Eye (tissue), 1 donor: Measurements from ENCODE around the gene ZNF620.
"Not testable (repeated sequence)": the region's sequence is repeated elsewhere in the genome, so short reads cannot be mapped to it uniquely, and the experiment has no call there.

Source experiments
- DNase-seq: peaks from one replicate; pipeline ENCODE4 v3.0.0-alpha.2; 2015

ZNF620 gene

DNA sequence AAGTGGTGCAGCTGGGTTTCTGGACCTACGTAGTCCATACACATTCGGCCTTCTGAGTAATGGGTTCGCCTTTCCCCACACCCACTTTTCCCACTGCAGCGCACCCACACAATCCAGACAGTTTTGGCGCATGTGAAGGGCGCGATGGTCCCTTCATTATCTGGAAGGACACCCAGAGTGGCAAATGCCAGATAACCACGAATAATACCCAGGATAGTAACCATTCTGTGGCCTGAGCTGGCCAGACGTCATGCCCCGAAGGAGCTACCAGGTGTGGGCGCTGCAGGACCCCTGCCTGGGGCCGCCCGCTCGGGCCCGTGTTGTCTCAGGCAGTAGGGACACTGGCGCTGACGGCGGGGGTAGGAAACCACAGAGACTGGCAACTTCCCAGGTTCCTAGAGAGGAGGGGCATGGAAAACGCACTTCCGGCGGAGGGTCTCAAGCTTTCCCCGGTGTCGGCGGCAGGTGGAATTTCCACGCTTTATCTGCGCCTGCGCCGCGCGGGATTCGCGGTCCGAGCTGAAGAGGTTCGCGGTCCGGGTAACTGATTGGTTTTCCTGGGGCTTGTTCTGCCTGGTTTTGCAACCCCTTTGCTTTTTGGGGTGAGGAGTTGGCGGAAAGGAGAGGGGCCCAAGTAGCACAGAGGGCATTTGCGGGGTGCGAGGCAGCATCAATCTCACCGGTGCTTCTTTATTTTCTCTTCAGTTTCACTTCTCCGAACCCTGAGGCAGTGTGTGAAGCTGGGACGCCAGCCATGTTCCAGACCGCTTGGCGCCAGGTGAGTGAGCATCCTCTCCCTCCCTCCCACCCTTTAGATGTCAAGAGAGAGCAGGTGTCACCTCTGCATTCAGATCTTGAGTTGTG lies at the start of gene ZNF620:
Gene ZNF620, plus strand, starts transcription at position 441 of the 864 bp plus-strand sequence. Its CDS starts 314 bp downstream, at position 755.
- peak; percentile 96 for DNase-seq

DNA sequence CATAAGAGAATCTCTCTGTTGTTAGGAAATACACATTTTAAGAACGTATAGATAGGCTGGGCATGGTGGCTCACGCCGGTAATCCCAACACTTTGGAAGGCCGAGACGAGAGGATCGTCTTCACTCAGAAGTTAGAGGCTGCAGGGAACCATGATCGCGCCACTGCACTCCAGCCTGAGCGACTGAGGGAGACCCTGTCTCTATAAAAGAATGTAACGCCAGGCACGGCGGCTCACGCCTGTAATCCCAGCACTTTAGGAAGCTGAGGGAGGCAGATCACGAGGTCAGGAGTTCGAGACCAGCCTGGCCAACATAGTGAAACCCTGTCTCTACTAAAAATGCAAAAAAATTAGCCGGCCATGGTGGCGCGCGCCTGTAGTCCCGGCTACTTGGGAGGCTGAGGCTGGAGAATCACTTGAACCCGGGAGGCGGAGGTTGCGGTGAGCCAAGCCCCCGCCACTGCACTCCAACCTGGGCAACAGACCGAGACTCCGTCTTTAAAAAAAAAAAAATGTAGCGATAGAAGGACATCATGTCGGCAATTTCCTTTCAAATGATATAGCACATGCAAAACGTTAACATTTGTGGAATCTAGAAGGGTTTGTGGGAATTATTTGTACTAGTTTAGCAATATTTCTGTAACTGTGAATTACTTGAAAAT lies 49.4 kb upstream of the ZNF620 start:
- DNase-seq: no peak

DNA sequence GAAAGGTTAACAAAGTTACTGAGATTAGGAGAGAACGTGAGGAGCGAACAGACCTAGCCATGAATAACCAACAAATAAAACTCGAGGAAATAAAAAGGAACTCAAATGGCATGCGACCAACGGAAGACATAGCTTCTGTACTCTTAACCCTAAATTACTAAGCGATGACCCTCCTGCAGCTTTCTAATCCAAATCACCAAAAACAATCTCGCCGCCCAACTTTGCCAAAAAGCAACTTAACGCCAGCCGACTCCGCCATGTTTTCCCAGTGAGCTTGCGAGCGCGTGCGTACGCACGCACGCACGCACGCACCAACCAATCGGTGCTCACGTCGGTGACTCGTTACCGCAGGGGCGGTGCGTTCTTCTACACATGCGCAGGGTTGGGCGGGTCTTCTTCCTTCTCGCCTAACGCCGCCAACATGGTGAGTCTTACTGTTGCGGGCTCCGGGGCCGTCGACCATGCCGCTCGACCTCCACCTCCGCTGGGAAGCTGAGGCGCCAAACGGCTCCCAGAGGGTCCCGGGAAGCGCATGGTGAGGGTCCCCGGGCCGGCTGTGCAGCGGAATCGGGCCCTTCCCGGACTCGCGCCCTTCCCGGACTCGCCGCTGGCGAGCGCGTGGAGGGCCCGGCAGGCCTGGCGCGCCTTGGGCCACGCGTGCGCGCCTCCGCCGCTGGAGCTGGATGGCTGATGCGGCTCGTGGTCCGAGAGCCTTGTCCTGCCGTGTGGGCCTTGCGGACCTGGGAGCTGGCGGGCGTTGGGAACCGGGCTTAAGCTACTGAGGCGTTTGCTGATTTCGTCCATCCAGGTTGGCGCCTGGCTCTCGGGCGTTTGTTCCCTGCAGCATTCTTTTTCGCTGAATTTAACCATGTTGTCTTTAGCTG lies 48.7 kb upstream of the ZNF620 start, which contains the start of gene RPL14:
Gene RPL14, plus strand, starts transcription at position 400 of the 884 bp plus-strand sequence. Its CDS starts 133 bp downstream, at position 533.
- peak; percentile 98 for DNase-seq

DNA sequence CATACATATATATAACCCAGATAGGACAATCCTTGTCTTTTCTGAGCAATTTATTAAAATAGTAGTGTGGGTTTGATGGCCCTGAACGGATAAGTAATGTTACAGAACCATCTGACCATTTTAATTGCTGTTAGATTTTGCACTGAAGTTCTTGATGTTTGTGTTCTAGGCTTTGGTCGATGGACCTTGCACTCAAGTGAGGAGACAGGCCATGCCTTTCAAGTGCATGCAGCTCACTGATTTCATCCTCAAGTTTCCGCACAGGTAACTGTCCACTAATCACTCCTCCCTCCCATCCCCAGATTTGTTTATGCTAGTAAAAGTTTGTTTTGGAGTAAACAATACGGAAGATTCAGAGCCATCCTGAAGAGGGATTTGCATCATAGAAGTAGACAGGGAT lies 47.4 kb upstream of the ZNF620 start:
- no peak for DNase-seq

DNA sequence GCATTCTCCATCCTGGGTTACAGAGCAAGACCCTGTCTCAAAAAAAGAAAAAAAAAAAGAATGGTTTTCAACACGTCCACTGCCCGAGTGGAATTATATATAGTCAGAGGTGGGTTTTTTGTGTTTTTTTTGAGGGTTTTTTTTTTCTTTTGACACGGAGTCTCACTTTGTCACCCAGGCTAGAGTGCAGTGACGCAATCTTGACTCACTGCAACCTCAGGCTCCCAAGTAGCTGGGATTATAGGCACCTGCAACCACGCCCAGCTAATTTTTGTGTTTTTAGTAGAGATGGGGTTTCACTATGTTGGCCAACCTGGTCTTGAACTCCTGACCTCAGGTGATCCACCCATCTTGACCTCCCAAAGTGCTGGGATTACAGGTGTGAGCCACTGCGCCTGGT lies 45.4 kb upstream of the ZNF620 start:
- not testable (repeated sequence) for DNase-seq

DNA sequence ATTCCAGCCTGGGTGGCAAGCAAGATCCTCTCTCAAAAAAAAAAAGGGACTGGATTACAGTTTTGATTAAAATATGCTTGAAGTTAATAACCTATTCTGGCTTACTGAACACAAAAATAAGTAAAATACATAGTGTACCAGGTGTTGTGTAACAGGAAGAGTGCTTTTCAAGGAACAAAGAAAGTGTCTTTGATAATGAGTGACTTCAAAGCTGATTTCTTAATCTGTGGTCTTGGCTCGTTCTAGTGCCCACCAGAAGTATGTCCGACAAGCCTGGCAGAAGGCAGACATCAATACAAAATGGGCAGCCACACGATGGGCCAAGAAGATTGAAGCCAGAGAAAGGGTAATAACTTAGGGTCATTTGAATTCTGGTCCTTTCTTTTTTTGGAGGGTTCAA lies 44.7 kb upstream of the ZNF620 start:
- DNase-seq: no peak

DNA sequence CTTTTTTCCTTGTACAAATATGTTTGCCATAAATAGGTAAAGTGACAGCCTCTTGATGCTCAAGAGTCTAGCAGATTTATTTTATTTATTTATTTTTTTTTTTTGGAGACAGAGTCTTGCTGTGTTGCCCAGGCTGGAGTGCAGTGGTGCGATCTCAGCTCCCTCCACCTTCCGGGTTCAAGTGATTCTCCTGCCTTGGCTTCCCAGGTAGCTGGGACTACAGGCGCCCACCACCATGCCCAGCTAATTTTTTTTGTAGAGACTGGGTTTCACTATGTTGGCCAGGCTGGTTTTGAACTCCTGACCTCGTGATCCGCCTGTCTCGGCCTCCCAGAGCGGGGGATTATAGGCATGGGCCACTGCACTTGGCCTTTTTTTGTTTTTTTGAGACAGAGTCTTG lies 43.0 kb upstream of the ZNF620 start:
- DNase-seq: not testable (repeated sequence)

DNA sequence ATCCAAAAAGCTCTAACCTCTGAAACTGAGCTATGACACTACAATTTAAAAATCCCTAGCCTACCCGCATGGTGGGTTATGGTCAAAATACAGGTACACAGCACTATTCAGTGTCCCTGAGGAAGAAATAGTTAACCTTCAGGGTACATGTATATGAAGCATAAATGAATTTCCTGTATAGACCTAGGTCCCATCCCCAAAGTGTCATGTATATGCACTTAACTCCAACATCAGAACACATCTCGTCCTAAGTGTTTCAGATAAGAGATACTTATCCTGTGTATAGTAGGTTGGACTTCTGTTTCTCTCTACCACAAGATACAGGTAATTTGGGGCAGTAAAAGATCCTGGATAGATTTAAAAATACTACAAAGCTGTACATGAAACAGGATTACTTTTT lies 42.3 kb upstream of the ZNF620 start:
- DNase-seq: no peak

DNA sequence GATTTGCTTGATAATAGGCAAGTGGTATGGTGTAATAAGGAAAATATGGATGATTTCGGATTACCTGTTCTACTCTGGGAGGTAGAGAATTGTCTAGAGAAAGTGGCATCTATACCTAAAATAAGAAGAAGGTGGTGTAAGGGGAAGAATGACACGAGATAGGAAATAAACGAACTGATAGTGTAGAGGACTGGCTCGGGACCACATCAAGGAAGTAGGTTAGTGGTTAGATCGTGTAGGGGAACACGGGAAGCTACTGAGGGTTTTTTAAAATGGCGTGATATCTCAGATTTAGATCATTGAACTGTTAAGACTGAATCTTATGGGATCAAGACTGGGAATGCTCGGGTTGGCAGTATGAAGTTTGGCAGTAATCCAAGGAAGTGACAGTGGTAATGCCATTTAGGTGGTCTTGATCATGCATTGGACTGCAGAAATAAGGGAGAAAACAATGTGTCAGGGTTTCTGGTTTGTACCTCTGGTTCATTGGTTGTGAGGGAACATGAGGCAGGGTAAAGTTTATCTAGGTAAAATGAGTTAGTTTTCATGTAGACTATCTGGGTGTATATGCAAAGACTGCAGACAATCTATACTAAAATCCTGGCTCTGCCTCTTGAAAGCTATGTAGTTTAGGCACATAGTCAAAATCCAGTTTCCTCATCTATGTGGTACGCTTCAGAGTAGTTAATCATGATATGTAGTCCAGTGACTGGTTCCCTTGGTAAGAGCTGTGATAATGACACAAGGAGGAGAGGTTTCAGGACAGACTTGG lies 41.3 kb upstream of the ZNF620 start:
- no peak for DNase-seq

DNA sequence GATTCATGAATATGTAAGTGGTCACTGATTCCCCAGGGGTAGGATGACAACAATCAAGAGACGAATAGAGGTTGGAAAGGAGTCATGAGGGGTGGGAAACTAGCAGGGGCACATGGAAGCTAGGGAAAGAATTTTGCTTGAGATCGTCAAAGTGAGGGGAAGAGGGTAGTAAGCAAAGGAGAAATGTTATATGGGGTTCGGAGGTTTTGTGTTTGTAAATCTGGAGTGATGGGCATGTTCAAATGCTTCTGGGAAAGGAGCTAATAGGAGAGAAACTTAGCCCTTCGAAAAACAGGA lies 40.8 kb upstream of the ZNF620 start:
- no peak for DNase-seq

DNA sequence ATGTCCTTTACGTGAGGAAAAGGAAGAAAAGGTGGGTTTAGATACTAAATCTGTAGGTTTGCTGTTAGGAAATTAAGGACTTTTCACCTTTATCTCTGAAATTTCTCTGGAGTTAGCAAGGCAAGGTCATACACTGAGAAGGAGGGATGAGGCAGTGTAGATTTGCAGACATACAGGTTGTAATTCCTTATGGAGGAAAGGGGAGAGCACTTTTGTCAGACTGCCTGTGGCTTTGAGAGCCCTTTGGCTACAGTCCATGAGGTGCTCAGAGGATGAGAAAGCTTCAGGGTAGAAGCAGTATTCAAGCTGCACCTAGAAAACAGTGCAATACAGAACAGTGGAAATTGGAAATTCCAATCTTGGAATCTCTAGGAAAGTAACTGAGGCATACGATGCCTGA lies 40.4 kb upstream of the ZNF620 start:
- no peak for DNase-seq

DNA sequence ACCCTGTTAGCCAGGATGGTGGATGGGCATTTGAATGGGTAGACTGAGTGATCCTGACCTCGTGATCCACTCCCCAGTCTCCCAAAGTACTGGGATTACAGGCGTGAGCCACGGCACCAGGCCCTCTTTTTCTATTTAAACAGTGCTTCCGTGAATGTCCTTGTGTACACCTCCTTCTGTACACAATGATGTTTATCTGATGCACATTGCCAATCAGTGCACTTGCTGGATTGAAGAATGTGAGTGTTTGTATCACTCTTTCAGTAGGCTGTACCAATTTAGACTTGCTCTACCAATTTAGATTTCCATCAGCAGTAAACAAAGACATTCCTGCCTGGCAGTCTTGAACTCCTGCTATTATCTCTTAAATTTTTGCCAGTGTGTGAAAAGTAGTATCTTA lies 37.8 kb upstream of the ZNF620 start:
- DNase-seq: no peak

DNA sequence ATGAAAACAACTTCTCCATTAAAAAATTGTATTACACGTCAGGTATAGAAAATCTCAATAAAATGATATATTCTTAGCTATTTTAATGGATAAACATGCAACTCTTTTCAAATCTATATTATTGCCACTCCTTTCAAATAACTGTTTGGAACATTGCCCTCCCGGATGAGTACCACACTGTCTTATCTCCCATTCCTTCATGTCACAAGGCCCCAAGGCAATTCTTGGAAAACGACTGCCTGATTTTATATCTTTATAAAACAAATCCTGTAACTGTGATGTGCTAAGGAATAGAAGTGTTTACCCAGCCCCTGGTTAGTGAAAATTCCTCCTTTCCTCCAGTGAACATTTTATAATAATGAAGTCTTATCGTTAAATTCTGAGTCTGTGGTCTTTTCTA lies 35.1 kb upstream of the ZNF620 start:
- no peak for DNase-seq

DNA sequence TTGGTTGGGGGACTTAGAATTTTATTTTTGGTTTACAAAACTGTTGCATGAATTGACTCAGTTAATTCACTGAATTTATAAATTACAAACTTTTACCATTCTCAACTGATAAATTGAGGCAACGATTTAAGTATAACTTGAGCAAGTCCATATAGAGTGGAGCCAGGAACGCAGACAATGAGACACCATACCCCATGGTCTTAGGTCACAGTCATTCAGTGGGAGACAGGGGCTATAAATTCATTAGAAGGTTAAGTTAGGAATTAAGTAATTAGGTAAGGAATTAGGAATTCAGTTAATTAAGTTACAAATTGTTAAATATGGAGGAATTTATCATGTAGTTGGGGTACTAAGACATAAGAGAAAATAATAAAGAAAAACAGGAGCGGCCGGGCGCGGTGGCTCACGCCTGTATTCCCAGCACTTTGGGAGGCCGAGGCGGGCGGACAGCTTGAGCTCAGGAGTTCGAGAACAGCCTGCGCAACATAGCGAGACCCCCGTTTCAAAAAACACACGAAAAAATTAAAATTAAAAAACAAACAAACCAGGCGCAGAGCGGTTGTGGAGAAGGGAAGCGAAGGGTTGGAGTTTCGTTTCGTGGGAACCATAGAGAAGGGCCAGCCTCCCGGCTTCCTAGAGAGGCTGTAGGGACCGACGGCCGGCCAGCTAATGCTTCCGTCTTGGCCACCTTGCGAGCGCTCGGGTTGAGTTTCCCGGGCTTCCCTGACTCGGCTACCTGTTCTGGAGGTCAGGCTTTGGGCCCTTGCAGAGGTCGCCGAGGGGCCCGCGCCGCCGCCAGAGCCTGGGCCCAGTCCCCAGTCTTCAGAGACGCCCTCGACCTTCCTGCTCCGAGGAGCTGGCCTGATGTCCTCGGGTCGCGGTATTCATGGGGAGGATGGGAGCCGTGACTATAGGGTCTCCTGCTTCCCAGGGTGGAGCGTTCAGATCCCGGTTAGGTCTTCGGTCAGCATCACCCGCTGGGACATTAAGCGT lies 29.1 kb upstream of the ZNF620 start, which contains the start of gene ZNF619:
Gene ZNF619, plus strand, starts transcription at position 645 of the 993 bp plus-strand sequence. CDS start 858 bp downstream, outside the sequence.
- peak; percentile 90 for DNase-seq

DNA sequence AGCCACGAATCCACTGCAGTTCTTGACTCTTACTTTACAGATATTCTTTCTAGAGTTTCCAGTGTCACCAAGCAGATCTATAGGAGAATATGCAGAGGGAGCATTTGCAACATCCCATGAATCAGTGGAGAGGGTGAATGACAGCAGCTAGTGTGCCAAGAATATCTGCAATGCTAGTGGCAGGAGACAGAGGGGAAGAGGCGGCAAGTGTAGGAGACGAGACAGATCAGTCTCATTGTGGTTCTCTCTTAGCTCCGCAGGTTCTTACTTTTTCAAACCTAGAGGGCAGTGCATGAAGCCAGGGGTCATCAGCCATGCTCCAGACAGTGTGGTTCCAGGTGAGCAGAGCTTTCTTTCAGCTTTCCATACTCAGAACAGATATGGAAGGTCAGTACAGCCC lies 28.2 kb upstream of the ZNF620 start:
- no peak for DNase-seq

DNA sequence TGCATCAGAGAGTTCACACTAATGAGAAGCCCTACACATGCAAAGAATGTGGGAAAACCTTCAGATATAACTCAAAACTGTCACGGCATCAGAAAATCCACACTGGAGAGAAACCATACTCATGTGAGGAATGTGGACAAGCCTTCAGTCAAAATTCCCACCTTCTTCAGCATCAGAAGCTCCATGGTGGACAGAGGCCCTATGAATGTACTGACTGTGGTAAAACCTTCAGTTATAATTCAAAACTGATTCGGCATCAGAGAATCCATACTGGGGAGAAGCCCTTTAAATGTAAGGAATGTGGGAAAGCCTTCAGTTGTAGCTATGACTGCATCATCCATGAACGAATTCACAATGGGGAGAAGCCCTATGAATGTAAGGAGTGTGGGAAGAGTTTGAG lies 18.7 kb upstream of the ZNF620 start:
- no peak for DNase-seq

DNA sequence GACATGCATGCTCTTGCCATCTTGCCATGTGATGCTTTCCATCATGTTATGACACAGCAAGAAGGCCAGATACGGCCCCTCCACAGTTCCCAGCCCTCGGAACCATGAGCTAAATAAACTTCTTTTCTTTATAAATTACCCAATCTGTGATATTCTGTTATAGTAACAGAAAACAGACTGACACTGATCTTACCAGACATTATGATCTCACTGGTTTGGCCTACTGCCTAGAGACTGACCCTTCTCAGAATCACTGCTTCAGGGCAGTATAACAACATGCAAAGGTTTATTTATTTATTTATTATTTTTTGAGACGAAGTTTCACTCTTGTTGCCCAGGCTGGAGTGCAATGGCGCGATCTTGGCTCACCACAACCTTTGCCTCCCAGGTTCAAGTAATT lies 14.9 kb upstream of the ZNF620 start:
- DNase-seq: no peak

DNA sequence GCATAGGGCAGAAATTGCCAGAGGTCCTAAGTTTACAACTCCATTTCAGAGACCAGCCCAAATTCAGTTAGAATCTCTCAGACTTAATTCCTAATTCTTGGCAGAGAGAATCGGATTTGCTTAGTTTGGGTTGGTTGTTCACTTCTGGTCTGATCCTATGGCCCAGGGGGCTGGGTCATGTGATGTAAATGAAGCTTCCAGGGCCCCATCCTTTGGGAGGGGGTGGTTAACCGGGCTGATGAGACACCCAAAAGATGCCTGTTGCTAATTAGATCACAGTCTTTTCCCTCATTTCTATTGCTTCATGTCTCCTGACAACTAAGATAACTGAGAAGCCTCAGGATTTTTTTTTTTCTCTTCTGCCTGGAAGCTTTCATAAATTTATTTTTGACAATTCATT lies 11.1 kb upstream of the ZNF620 start:
- no peak for DNase-seq

DNA sequence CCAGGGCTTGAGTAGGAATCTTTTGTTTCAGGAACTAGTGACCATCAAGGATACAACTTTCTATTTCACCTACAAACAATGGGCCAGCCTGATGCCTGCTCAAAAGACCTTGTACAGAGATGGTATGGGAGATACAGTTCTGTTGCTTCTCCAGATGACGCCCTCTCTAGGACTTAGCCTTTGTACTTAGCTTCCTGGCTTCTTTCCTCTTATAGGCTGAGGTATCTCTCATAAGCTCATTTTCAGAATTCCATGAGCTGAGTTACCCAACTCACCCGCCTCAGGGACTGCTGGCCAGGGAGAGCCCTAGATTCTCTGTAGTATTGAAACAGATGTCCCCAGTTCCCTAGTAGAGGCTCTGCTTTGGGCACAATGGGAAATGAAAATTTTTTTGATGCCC lies 8.6 kb upstream of the ZNF620 start:
- no peak for DNase-seq

DNA sequence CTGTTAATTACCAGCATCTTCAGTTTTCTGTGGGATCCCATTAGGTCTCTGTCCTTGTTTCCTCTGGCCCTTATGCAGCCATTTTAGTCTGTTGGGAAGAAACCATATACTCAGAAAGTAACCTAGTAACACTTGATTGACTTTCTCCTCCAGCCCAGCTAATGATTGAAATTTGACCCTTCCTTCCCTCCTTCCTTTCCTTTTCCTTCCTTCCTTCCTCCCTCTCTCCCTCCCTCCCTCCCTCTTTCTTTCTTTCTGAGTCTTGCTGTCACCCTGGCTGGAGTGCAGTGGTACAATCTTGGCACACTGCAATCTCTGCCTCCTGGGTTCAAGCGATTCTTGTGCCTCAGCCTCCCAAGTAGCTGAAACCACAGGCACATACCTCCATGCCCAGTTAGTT lies 5.9 kb upstream of the ZNF620 start:
- DNase-seq: no peak

DNA sequence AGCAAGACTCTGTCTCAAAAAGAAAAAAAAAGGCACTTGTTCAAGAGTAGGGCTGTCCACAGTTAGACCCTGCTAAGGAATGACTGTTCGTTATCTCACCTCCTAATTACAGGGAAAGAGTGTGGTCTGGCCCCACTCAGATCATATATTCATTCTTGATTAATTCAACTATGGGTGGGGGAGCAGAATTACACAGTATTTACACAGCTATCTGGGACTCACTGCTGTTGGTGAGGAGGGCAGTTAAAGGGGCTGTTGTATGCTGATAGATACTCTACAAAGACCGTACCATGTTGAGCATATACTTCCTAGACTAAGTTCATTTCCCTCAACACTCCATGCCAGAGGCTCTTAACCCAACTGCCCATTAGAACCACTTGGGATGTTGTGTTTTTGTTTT lies 3.8 kb upstream of the ZNF620 start:
- DNase-seq: no peak
